Lower leg skin (tissue), 3 donors: ENCODE measurements around the gene FAM25A.

Experiments used
- CTCF ChIP-seq, 3 donors: fragments of 450-650 bp; IDR thresholded peaks; one replicate each; pipeline ENCODE4 v1.5.1; 2016; ENCODE audit warnings: antibody characterized with exemption in 3 of 3, mild to moderate bottlenecking in 3 of 3, moderate library complexity in 2 of 3
- POLR2A ChIP-seq, 2 donors: fragments of 450-650 bp; IDR thresholded peaks; one replicate each; pipeline ENCODE4 v1.6.1; 2016 to 2017; ENCODE audit warnings: antibody characterized with exemption in 2 of 2, mild to moderate bottlenecking in 1 of 2, moderate library complexity in 1 of 2

DNA sequence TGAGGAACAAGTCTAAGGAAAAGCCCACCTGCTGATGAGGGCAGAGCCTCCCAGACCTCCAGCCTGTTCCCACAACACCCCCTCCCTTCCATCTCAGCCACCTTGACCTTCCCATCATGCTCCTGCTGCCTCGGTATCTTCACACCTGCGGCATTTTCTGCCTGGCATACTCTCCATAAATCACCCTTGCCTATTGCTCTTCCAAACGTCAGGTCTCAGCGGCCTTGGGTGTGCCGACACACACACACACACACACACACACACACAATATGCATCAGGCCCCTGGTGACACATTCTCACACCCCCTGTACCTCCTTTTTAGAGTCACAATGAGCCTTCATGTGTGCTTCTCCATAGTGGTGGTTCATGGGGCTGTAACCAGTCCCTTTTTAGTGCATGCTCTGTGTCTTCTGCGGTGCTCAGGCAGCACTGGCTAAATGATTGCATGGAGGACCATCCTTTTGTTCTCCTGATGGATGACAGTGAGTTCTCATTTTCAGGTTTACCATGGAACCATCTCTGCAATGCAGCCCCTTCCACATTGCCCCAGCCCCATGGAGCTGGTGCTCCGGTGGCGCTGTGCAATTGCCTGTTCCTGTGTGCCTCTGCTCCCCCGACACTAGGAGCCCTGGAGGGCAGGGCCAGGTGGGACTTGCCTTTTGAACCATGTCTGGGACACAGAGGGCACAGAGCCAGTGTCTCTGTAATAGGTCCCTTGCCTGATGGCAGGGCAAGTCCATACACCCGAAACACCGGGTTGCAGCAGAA is 47.3 kb upstream of the FAM25A start:
- TF ChIP-seq CTCF (IDR thresholded peaks at IDR 0.05) (no peak), POLR2A (IDR thresholded peaks at IDR 0.05) (no peak)
